ENCODE results near the gene RAB36. TPM values are rescaled to one million over a fixed set of nuclear protein-coding genes. Genes with fewer than 3 reads are reported as not detected.

Gene RAB36
- total RNA-seq, 1 experiment from 2014 or later, result 1.8 TPM

- TF ChIP-seq CDX4 (CRISPR knock-in tag; IDR thresholded peaks at IDR 0.05; ENCODE audit: borderline replicate concordance) (no peak), JUN (CRISPR knock-in tag; IDR thresholded peaks at IDR 0.05) (no peak), NR3C1 (CRISPR knock-in tag; conservative IDR thresholded peaks at IDR 0.05; ENCODE audit: low read depth) (no peak), AFF4 (CRISPR knock-in tag; IDR thresholded peaks at IDR 0.05; ENCODE audit: borderline replicate concordance) (no peak), ZNF671 (CRISPR knock-in tag; IDR thresholded peaks at IDR 0.05) (no peak)
- TF ChIP-seq, protein P1, sequence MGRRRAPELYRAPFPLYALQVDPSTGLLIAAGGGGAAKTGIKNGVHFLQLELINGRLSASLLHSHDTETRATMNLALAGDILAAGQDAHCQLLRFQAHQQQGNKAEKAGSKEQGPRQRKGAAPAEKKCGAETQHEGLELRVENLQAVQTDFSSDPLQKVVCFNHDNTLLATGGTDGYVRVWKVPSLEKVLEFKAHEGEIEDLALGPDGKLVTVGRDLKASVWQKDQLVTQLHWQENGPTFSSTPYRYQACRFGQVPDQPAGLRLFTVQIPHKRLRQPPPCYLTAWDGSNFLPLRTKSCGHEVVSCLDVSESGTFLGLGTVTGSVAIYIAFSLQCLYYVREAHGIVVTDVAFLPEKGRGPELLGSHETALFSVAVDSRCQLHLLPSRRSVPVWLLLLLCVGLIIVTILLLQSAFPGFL (CRISPR knock-in tag; IDR thresholded peaks at IDR 0.05; ENCODE audit: borderline replicate concordance), result no peak
Observed at GRCh38 chr22:23105304-23105703, 40.0 kb upstream of the RAB36 start (continued).

DNA sequence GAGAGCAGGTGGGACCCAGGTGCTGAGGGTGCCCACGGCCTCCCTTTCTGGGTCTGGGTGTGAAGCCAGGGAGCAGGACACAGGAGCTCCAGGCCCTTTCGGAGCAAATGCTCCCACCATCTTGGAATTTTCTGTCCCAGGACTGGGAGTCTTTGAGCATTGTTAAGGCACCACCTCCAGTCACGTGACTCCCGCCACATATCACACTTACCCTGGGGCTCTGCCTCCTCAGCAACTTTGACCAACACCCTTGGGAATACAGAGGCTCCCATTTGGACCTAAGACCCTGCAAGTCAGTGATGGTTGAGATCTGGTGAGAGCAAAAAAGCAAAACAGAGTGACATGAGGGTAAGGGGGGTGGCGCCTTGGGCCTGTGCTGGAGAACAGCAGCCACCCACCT is 39.4 kb upstream of the RAB36 start:
- no peak for ATAC-seq
- CTCF ChIA-PET, result interaction anchor here (0.7 to 2.0 kb wide), 2 partner anchors 146 to 360 kb away, joined by 3 to 8 read pairs; no protein-coding TSS in a partner anchor
- H3K9me3 Mint-ChIP-seq, result no peaks in the 10 kb centered on the region
- H3K4me3 Mint-ChIP-seq, result no peak overlapping the region
- peak overlapping the region; percentile 65; the same call in 1 of the 2 replicates for H3K27ac Mint-ChIP-seq
- TF ChIP-seq SOX15 (CRISPR knock-in tag; IDR thresholded peaks at IDR 0.05), result no peak
- TF ChIP-seq ZNF121 (CRISPR knock-in tag; IDR thresholded peaks at IDR 0.05), result no peak
- TF ChIP-seq, protein P2, sequence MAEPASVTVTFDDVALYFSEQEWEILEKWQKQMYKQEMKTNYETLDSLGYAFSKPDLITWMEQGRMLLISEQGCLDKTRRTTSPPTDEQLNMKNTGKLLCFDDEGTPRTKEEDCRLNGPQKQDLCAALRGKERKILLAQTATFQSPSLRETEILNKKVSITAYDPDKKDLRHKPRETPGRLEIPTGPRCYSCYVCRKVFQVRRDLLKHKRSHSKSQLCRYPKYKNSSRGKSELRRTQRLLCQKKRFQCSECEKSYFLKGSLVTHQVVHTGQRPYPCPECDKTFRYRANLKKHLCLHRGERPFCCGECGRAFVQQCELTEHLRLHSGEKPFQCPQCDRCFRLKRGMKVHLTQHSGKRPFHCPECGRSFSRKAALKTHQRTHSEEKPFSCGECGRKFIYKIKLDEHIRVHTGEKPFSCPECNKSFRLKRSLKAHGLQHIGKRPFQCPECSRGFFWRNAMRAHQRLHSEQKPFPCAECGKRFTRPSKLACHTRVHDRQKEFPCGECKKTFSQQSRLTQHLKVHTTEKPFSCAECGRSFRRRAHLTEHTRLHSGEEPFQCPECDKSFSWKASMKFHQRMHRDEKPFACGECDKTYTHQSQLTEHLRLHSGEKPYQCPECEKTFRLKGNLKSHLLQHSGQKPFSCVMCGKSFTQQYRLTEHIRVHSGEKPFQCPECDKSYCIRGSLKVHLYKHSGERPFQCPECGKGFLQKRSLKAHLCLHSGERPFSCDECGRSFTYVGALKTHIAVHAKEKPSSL (CRISPR knock-in tag; conservative IDR thresholded peaks at IDR 0.05), result no peak
- no peak for TF ChIP-seq ZNF138 (CRISPR knock-in tag; conservative IDR thresholded peaks at IDR 0.05)
- TF ChIP-seq NR3C1 (CRISPR knock-in tag; conservative IDR thresholded peaks at IDR 0.05; ENCODE audit: low read depth), result no peak
- TF ChIP-seq NFE2L1 (CRISPR knock-in tag; IDR thresholded peaks at IDR 0.05), result no peak
- TF ChIP-seq IRF2 (CRISPR knock-in tag; IDR thresholded peaks at IDR 0.05; ENCODE audit: borderline replicate concordance, low read depth), result no peak
- TF ChIP-seq GABPB1 (CRISPR knock-in tag; IDR thresholded peaks at IDR 0.05), result no peak
- TF ChIP-seq, protein P3, sequence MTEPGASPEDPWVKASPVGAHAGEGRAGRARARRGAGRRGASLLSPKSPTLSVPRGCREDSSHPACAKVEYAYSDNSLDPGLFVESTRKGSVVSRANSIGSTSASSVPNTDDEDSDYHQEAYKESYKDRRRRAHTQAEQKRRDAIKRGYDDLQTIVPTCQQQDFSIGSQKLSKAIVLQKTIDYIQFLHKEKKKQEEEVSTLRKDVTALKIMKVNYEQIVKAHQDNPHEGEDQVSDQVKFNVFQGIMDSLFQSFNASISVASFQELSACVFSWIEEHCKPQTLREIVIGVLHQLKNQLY (CRISPR knock-in tag; IDR thresholded peaks at IDR 0.05), result no peak
- TF ChIP-seq TP53 (CRISPR knock-in tag; IDR thresholded peaks at IDR 0.05), result no peak
- TF ChIP-seq SP1 (CRISPR knock-in tag; conservative IDR thresholded peaks at IDR 0.05), result no peak
- no peak for TF ChIP-seq KAT7 (CRISPR knock-in tag; IDR thresholded peaks at IDR 0.05; ENCODE audit: borderline replicate concordance)
- TF ChIP-seq, protein P4, sequence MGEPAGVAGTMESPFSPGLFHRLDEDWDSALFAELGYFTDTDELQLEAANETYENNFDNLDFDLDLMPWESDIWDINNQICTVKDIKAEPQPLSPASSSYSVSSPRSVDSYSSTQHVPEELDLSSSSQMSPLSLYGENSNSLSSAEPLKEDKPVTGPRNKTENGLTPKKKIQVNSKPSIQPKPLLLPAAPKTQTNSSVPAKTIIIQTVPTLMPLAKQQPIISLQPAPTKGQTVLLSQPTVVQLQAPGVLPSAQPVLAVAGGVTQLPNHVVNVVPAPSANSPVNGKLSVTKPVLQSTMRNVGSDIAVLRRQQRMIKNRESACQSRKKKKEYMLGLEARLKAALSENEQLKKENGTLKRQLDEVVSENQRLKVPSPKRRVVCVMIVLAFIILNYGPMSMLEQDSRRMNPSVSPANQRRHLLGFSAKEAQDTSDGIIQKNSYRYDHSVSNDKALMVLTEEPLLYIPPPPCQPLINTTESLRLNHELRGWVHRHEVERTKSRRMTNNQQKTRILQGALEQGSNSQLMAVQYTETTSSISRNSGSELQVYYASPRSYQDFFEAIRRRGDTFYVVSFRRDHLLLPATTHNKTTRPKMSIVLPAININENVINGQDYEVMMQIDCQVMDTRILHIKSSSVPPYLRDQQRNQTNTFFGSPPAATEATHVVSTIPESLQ (CRISPR knock-in tag; IDR thresholded peaks at IDR 0.05), result no peak
- TF ChIP-seq NFATC4 (CRISPR knock-in tag; IDR thresholded peaks at IDR 0.05), result no peak
- no peak for TF ChIP-seq RORB (CRISPR knock-in tag; IDR thresholded peaks at IDR 0.05)
- TF ChIP-seq TEAD4 (CRISPR knock-in tag; IDR thresholded peaks at IDR 0.05), result no peak
- no peak for TF ChIP-seq SMAD4 (CRISPR knock-in tag; IDR thresholded peaks at IDR 0.05)
- TF ChIP-seq NFYB (CRISPR knock-in tag; conservative IDR thresholded peaks at IDR 0.05; ENCODE audit: low read depth), result no peak
- no peaks in the 10 kb centered on the region for H3K36me3 Mint-ChIP-seq
- H3K4me1 Mint-ChIP-seq, result no peaks in the 10 kb centered on the region
- DNase-seq (ENCODE audit: low spot score), result no peak
- POLR2A ChIA-PET, result no interaction called here
- no peaks in the 10 kb centered on the region for H3K27me3 Mint-ChIP-seq (ENCODE audit: low read depth)
